IPS-NIHi11 (cell line): ENCODE measurements around the gene NAB1.
A peak's percentile ranks its signal among the peaks of the same experiment; 100 is the strongest.

Source experiments
- DNase-seq: peaks from one replicate; pipeline ENCODE4 v3.0.0; 2012; ENCODE audit warnings: mixed read lengths, low spot score

The NAB1 gene

DNA sequence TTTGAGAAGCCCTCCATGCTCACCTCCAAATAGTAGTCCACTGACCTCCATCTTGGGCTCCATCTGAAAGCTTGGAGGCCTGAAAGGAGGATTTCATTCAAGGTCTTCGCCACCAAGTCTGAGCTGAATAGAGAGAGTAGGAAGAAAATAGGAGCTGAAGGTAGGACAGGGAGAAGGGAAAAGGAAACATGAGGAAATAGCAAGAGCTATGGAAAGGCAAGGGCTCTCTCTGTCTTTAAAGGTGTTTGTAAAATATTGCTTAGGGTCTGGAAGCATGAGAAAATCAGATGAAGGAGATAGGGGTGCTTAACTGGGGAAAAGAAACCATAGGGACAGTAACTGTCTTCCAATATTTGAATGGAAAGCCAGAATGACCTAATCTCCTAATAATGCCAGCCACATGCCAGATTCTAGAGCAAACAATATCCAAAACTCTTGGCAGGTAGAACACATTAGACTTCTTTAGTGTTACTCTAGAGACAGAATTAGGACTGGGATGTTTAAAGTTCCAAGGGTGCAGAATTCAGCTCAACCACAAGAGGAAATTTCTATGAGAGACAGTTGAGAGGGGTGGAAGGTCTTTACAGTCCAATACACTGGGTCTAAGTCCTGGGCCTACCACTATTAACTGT lies 67.4 kb downstream of the NAB1 start:
- DNase-seq, result no peak

DNA sequence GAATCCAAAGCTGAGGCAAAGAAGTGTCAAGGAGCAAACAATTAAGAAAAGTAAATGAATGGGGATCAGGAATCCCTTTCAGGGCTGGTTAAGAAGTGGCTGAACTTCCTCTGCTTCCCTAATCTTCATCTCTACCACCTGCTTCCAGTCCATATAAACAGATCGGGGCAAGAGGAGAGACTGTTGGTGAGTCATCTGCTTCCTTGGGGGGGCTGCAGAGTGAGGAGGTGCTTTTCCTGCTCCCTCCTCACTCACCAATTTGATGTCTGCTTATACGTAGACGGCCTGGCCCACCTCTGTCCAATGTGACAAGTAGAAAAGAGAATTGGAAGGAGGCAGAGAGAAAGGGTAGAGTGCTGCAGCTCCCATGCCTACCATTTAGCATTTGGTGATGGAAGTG lies 68.4 kb downstream of the NAB1 start:
- DNase-seq, result no peak

- DNase-seq, result no peak
Observed at GRCh38 chr2:190717764-190718651, 69.1 kb downstream of the NAB1 start.

- DNase-seq, result peak; percentile 19
Observed at GRCh38 chr2:190718652-190719526, 70.0 kb downstream of the NAB1 start.

DNA sequence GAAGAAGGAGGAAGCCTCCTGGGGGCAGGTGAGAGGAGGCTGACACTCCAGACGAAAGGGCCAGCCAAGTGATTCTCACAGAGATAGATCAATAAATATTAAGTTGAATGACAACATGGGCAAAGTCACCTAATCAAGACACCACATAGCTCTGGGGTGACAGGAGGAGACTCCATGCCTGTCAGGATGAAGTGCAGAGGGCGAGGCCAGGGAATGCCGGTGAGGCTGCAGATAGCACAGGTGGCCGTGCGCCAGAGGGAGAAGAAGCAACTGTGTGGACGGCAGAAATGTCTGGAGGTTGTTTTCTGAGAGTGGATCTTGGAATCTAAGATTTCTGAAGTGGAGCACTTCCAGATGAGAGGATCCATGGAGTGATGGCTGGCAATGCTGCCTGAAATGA lies 71.4 kb downstream of the NAB1 start:
- no peak for DNase-seq

GRCh38 chr2:190720691-190721090 lies 71.8 kb downstream of the NAB1 start:
- no peak for DNase-seq

GRCh38 chr2:190722061-190722759 lies 73.3 kb downstream of the NAB1 start:
- DNase-seq, result no peak

GRCh38 chr2:190722835-190723234 lies 74.0 kb downstream of the NAB1 start:
- no peak for DNase-seq

DNA sequence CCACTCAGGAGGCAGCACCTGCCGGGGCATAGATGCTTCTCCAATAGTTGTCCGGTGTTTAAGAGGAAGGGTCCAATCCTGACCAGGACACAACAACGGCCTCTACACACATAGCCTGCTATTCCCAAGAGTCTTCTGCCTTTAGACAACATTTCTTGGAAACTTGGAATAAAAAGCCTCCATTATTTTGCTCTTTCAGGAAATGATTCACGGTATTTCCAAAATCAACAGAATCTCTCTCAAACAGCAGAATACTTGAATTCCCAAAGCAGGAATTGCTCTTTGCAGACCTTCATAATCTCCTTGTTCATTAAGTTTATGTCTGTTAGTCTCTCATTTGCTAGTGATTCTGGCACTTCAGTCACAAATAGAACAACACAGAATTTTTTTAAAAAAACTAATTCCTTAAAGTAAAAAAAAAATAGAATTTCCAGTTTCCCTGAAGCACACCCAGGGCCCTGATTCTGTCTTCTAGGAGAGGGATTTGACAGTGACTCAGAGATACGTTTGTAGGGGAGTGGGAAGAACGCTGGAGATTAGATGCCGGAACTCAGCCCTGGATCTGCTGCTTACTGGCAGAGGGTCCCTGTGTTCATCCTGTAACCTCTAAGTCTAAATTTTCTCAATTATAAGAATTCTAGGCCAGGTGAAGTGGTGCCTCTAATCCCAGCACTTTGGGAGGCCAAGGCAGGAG lies 74.7 kb downstream of the NAB1 start:
- DNase-seq, result no peak

- no peak for DNase-seq
Observed at GRCh38 chr2:190726255-190726654, 77.4 kb downstream of the NAB1 start.

- DNase-seq, result no peak
Observed at GRCh38 chr2:190736355-190736754, 87.5 kb downstream of the NAB1 start.

DNA sequence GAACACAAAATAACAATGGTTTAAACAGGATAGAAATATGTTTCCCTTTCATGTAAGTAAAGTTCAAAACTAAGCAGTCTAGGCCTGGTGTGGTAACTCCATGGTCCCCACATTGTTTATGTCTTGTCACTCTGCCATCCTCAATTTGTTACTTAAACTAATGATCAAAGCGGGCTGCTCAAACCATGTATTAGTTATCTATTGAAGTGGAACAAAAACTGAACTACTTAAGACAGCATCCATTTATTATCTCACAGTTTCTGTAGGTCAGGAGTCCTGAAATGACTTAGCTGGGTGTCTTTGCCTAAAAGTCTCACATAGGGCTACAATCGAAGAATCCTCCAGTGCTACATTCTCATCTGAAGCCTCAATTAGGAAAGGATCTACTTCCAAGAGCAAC lies 91.6 kb downstream of the NAB1 start:
- no peak for DNase-seq
